ENCODE data around the gene CLRN3. TPM values are rescaled to one million over a fixed set of nuclear protein-coding genes. Genes with fewer than 3 reads are reported as not detected.

The CLRN3 gene
- total and polyA plus RNA-seq, 9 of the 15 experiments (the other 6 are each of a cell fraction or from before 2014, with no cell fraction given), result not detected

DNA sequence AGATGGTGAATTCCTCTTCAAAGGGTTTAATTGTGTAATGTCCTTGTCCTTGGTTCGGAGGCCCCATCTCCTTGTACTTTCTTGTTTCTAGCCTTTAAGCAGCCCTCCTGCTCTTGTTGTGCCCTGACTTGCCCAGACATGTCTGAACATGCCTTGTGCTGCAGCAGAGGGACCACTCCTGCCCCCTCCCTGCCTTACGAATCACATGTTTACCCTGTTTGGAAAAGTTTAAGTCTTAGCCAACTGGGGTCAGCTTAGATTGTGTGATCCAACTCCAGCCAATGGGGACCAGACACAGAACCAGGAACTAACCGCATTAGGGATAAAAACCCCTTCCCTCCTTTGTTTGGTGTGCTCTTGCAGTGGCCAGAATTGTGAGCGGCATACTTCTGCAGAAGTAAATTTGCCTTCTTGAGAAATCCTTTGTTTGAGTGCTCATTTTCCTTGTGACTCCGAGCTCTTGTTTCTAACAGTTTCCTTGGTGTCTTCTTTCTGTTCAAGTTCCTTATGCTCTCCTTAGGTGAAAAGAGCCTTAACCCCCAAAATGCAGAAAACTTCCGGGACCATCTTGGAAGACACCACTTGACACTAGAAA, 29.4 kb downstream of the CLRN3 start (continued):
- TF ChIP-seq ATF1 (CRISPR knock-in tag; IDR thresholded peaks at IDR 0.05) (no peak), ATF1 (tag; IDR thresholded peaks at IDR 0.05) (no peak), FOXM1 (IDR thresholded peaks at IDR 0.05; ENCODE audit: low read depth) (no peak), FOXM1 (CRISPR knock-in tag; IDR thresholded peaks at IDR 0.05; ENCODE audit: low read depth) (no peak), SP1 (CRISPR knock-in tag; IDR thresholded peaks at IDR 0.05) (no peak), HNRNPH1 (optimal IDR thresholded peaks at IDR 0.05; ENCODE audit: low read depth, low read length) (no peak), HNRNPK (IDR thresholded peaks at IDR 0.05; ENCODE audit: low read depth, low read length, poor library complexity, severe bottlenecking) (no peak)
- TF ChIP-seq, protein P1, sequence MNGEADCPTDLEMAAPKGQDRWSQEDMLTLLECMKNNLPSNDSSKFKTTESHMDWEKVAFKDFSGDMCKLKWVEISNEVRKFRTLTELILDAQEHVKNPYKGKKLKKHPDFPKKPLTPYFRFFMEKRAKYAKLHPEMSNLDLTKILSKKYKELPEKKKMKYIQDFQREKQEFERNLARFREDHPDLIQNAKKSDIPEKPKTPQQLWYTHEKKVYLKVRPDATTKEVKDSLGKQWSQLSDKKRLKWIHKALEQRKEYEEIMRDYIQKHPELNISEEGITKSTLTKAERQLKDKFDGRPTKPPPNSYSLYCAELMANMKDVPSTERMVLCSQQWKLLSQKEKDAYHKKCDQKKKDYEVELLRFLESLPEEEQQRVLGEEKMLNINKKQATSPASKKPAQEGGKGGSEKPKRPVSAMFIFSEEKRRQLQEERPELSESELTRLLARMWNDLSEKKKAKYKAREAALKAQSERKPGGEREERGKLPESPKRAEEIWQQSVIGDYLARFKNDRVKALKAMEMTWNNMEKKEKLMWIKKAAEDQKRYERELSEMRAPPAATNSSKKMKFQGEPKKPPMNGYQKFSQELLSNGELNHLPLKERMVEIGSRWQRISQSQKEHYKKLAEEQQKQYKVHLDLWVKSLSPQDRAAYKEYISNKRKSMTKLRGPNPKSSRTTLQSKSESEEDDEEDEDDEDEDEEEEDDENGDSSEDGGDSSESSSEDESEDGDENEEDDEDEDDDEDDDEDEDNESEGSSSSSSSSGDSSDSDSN (IDR thresholded peaks at IDR 0.05; ENCODE audit: borderline replicate concordance in 1 of 2, low read depth in 2 of 2, low read length in 2 of 2), result no peak

DNA sequence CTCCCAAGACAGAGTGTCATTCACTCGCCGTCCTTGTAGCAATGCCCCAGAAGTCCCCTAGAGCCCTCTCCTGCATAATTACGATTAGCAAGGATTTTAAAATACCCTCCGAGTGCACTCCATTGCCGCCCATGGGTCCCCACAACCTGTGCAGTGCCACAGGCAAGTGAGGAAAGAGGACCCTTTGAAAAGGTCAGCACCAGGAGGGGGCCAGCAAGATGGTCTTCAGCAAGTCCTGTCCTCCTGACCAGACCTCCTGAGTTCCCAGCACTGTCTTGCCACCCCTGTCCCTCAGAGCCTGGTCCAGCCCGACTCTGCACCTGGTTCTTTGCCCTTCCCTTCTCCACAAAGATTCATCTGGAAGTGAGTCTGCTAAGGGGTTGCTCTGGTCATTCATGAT, 32.1 kb downstream of the CLRN3 start:
- H3K4me2 ChIP-seq (ENCODE audit: insufficient read depth, low read length), result no peak overlapping the region
- in situ Hi-C loops (cut with MboI) (no loop called here), intact Hi-C loops (cut with micrococcal nuclease) (no loop called here)
- CTCF ChIA-PET (ENCODE audit: low intra/inter-chr PET ratio), result no interaction called here
- H4K20me1 ChIP-seq (replicated peaks; ENCODE audit: control insufficient read depth, insufficient read depth, low read length), result no peaks in the 10 kb centered on the region
- no peak overlapping the region for H3K4me3 ChIP-seq
- WGBS (ENCODE audit: insufficient coverage, low coverage, missing lambda C conversion rate), result 0% methylated on average over 3 of the region's 6 CpGs
- H3K9ac ChIP-seq (ENCODE audit: insufficient read depth in 1 of 2, low read depth in 2 of 2, low read length in 2 of 2), result no peak overlapping the region
- no peak overlapping the region for H3K27ac ChIP-seq (ENCODE audit: extremely low read depth, low read depth, low read length)
- H3K4me1 ChIP-seq (replicated peaks in 1 of 2; ENCODE audit: control insufficient read depth in 2 of 2, insufficient read depth in 2 of 2, low read length in 2 of 2), result no peaks in the 10 kb centered on the region
- H3K9me1 ChIP-seq (ENCODE audit: control insufficient read depth, insufficient read depth, low read length), result no peaks in the 10 kb centered on the region
- ATAC-seq (no peak), FAIRE-seq (no peak), DNase-seq (ENCODE audit: extremely low read depth in 1 of 4, low spot score in 3 of 4) (no peak)
- POLR2A ChIA-PET, result no interaction called here
- H3K9me3 ChIP-seq (replicated peaks; ENCODE audit: control insufficient read depth, insufficient read depth, low read depth, low read length), result no peaks in the 10 kb centered on the region
- no TSS peak for BruUV-seq (replicated peaks)
- H2AFZ ChIP-seq (ENCODE audit: low read depth, low read length), result no peak overlapping the region
- H3K27me3 ChIP-seq (ENCODE audit: control insufficient read depth in 2 of 2, insufficient read depth in 2 of 2, low read length in 2 of 2), result no peaks in the 10 kb centered on the region
- no peaks in the 10 kb centered on the region for H3K36me3 ChIP-seq (ENCODE audit: control insufficient read depth, insufficient read depth, low read length)
- H3K79me2 ChIP-seq (ENCODE audit: control insufficient read depth, insufficient read depth, low read length), result no peaks in the 10 kb centered on the region
- TF ChIP-seq, protein P2, sequence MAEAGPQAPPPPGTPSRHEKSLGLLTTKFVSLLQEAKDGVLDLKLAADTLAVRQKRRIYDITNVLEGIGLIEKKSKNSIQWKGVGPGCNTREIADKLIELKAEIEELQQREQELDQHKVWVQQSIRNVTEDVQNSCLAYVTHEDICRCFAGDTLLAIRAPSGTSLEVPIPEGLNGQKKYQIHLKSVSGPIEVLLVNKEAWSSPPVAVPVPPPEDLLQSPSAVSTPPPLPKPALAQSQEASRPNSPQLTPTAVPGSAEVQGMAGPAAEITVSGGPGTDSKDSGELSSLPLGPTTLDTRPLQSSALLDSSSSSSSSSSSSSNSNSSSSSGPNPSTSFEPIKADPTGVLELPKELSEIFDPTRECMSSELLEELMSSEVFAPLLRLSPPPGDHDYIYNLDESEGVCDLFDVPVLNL (CRISPR knock-in tag; IDR thresholded peaks at IDR 0.05; ENCODE audit: low read depth), result no peak
- TF ChIP-seq, protein P3, sequence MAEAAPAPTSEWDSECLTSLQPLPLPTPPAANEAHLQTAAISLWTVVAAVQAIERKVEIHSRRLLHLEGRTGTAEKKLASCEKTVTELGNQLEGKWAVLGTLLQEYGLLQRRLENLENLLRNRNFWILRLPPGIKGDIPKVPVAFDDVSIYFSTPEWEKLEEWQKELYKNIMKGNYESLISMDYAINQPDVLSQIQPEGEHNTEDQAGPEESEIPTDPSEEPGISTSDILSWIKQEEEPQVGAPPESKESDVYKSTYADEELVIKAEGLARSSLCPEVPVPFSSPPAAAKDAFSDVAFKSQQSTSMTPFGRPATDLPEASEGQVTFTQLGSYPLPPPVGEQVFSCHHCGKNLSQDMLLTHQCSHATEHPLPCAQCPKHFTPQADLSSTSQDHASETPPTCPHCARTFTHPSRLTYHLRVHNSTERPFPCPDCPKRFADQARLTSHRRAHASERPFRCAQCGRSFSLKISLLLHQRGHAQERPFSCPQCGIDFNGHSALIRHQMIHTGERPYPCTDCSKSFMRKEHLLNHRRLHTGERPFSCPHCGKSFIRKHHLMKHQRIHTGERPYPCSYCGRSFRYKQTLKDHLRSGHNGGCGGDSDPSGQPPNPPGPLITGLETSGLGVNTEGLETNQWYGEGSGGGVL (CRISPR knock-in tag; IDR thresholded peaks at IDR 0.05), result no peak
- no peak for TF ChIP-seq RBM14 (IDR thresholded peaks at IDR 0.05; ENCODE audit: borderline replicate concordance, insufficient read depth, low read depth, low read length)
- TF ChIP-seq, protein P4, sequence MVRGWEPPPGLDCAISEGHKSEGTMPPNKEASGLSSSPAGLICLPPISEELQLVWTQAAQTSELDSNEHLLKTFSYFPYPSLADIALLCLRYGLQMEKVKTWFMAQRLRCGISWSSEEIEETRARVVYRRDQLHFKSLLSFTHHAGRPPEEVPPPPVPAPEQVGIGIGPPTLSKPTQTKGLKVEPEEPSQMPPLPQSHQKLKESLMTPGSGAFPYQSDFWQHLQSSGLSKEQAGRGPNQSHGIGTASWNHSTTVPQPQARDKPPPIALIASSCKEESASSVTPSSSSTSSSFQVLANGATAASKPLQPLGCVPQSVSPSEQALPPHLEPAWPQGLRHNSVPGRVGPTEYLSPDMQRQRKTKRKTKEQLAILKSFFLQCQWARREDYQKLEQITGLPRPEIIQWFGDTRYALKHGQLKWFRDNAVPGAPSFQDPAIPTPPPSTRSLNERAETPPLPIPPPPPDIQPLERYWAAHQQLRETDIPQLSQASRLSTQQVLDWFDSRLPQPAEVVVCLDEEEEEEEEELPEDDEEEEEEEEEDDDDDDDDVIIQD (CRISPR knock-in tag; IDR thresholded peaks at IDR 0.05), result no peak
- TF ChIP-seq NR3C1 (CRISPR knock-in tag; IDR thresholded peaks at IDR 0.05), result no peak
